AG04449 (cell line): ENCODE results near the gene ABCC8.

Source experiments
- CTCF ChIA-PET: fragments of 350-600 bp; formaldehyde crosslinking; extraction: SDS; loops from one replicate; lab custom pipeline; 2021; ENCODE audit warnings: antibody characterized with exemption; lab: Yijun Ruan, JAX
- POLR2A ChIA-PET: fragments of 400-600, 350-600 bp; formaldehyde crosslinking; extraction: SDS; loops from one replicate; lab custom pipeline; 2020; ENCODE audit warnings: antibody characterized with exemption, inconsistent platforms; lab: Yijun Ruan, JAX
- DNase-seq: peaks from one replicate; pipeline ENCODE4 v3.0.0-alpha.2; 2010; ENCODE audit warnings: low read depth, low spot score
- H3K4me3 ChIP-seq: 2 replicates; pipeline ENCODE4 v1.5.1; 2011; ENCODE audit warnings: low read depth, mild to moderate bottlenecking, control low read depth, low read length
- CTCF ChIP-seq: IDR thresholded peaks from one replicate; pipeline ENCODE4 v1.5.1; 2011; ENCODE audit warnings: mild to moderate bottlenecking, moderate library complexity, low read length, control low read depth, inconsistent platforms; ENCODE audit not compliant: insufficient read depth; ENCODE audit errors: missing control alignments

Gene ABCC8

DNA sequence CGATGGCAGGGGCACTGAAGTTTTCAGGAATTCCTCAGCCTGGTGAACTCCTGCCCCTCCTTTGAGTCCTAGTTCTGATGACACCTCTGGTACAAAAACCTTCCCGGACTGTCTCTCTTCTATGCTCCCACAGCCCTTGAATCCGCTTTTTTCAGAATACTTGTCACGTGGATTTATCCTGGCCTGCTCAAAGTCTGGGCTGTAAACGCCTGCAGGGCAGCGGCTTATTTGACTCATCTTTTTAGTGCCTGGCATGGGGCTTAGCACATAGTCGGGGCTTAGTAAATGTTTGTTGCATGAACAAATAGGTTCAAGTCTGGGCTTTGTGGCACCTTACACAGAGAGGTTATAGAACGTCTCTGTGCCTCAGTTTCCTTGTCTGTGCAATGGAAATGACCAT is 74.8 kb downstream of the ABCC8 start:
- POLR2A ChIA-PET = no interaction called here
- CTCF ChIA-PET = interaction anchor here (1.5 kb wide), 1 partner anchor 10 kb away, joined by 6 read pairs; no protein-coding TSS in a partner anchor
- TF ChIP-seq CTCF = no peak
- DNase-seq = no peak
- H3K4me3 ChIP-seq = no peak overlapping the region

GRCh38 chr11:17401316-17401715 is 75.3 kb downstream of the ABCC8 start:
- ChIA-PET CTCF (interaction anchor here (0.9 to 1.6 kb wide), 4 partner anchors 9 to 47 kb away, joined by 3 to 6 read pairs (median 4); no protein-coding TSS in a partner anchor), POLR2A (no interaction called here)
- no peak for DNase-seq

DNA sequence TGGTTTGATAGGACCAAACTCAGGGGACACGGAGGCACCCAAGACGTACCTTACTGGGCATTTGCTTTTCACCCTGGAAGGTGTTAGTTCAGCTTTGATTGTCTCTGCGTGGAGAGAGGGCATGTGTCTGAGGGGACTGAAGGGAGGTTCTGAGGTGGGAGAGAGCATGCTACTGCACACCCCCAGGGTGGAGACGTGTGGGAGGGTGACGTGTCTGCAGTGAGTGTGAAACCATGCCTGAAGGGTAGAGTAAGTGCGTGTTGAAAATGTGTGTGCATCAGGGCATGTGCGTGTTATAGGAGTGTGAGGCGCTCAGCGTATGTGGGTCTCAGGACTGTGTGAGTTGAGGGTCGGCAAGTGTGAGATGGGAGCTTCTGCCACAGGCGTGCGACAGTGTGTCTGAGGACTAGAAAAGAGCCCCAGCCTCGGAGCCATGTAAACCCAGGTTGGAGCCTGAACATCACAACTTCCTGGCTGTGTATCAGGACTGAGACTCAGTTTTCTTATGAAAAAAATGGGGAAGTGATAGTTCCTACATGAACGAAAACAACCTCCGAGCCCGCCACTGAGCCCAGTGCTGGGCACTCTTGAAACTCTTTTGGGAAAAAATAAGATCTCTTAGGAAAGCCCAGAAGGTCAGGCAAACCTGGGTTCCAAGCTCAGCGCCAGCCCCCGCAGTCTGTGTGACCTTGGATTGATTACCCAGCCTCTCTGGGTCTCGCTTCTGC is 76.4 kb downstream of the ABCC8 start:
- no peak overlapping the region for H3K4me3 ChIP-seq
- no peak for TF ChIP-seq CTCF
- POLR2A ChIA-PET = no interaction called here
- CTCF ChIA-PET = interaction anchor here (1.2 to 1.6 kb wide), 3 partner anchors 8 to 17 kb away, joined by 3 to 6 read pairs (median 3); no protein-coding TSS in a partner anchor
- no peak for DNase-seq

More at GRCh38 chr11:17401316-17401715, 75.3 kb downstream of the ABCC8 start:
- H3K4me3 ChIP-seq = no peak overlapping the region
- TF ChIP-seq CTCF = no peak

DNA sequence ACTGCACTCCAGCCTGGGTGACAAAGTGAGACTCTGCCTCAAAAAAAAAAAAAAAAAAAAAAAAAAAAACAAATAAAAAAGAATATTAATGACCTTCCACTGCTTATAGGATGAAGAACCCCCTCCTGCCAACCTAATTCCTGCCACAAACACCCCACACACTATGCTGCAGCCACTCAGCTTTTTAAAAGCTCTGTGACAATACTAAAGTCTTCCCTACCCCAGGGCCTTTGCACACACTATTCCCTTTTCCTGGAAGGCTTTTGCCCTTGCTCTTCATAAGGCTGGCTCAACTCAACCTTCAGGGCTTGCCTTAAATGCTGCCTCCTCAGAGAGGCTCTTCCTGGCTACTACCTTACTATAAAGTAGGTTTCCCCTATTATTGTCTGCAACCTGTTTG is 77.4 kb downstream of the ABCC8 start:
- no peak for TF ChIP-seq CTCF
- ChIA-PET CTCF (no interaction called here), POLR2A (no interaction called here)
- H3K4me3 ChIP-seq = no peak overlapping the region
- no peak for DNase-seq

GRCh38 chr11:17397311-17398002 is 79.2 kb downstream of the ABCC8 start:
- H3K4me3 ChIP-seq = no peak overlapping the region
- no peak for TF ChIP-seq CTCF
- POLR2A ChIA-PET = no interaction called here
- CTCF ChIA-PET = interaction anchor here (0.7 to 2.7 kb wide), 3 partner anchors 9 to 167 kb away, joined by 3 to 16 read pairs (median 3); partner anchors contain the start of gene KCNJ11
- DNase-seq = no peak
